Epidermal melanocyte (primary cell): ENCODE data around the gene MALRD1.

Experiments used
- DNase-seq: peaks from one replicate; pipeline ENCODE4 v3.0.0; 2011; ENCODE audit warnings: low spot score; ENCODE audit not compliant: insufficient read length

The MALRD1 gene

DNA sequence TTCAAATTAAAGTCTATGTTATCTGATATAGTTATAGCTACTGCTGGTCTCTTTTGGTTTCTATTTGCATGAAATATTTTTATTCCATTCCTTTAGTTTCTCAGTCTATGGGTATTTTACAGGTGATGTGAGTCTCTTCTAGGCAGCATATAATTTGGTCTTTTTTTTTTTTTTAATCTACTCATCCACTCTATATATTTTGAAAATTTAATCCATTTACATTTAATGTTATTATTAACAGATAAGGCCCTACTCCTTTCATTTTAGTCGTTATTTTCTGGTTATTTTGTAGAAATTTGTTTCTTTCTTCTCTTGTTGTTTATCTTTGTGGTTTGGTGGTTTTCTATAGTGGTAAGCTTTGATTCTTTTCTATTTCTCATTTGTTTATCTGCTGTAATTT is 58.8 kb downstream of the MALRD1 start:
- DNase-seq: no peak

DNA sequence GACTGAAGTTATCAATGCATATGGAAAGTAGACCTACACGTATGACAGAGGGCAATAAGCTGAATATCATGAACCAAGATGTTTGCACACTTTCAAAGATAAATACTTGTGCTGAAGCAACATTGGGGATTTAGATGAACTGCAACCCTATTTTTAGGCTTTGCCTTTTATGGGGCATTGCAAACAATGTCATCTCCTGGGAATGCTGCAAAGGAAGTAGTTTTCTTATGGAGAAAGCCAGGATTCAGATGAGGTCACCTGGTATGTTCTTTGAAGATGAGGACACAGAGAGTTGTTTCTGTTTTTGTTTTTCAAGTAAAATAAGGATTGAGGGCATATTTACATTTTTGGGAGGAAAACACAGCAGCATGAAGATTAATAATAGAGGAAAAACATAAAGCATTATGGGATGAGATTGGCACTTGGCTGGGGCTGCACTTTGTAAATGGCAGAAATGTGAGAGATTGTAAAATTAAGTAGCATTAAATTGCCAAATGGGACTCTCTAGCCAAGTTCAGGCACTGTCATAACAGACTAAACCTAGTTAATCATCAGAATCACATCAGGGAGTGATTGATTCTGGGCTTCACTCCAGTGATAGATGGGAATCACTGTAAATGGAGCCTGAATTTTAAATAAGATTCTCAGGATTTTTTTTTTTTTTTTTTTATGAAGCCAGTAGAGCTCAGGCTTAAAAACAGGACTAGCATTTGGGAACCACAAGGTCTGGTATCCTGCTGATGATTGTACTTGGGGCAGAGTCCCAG is 63.1 kb downstream of the MALRD1 start:
- no peak for DNase-seq

GRCh38 chr10:19117438-19117837 is 68.8 kb downstream of the MALRD1 start:
- no peak for DNase-seq

DNA sequence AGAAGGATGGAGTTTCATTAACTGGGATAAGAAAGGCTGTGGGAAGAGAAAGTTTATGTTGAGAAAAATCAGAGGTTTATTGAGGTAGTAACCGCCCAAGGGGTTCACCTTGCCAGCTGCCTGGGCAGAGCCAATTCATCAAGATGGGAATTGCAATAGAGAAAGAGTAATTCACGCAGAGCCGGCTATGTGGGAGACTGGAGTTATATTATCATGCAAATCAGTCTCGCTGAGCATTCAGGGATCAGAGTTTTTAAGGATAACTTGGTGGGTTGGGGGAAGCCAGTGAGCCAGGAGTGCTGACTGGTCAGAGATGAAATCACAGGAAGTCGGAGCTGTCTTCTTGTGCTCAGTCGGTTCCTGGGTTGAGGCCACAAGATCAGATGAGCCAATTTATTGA is 70.6 kb downstream of the MALRD1 start:
- DNase-seq: no peak

DNA sequence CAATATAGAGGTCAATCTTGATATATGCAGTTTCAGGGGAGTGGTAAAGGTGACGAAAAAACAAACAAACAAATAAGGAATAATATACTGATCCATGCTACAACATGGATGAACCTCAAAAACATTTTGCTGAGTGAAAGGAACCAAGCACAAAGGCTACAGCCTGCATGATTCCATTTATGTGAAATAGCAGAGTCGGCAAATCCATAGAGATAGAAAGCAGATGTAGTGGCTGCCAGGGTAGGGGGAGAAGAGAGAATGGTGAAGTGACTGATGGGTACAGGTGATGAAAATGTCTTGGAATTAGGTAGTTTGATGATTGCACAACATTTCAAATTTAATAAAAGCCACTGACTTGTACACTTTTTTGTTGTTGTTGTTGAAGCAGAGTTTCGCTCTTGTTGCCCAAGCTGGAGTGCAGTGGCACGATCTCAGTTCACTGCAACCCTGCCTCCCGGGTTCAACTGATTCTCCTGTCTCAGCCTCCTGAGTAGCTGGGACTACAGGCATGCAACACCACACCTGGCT is 71.8 kb downstream of the MALRD1 start:
- no peak for DNase-seq

GRCh38 chr10:19133992-19134391 is 85.4 kb downstream of the MALRD1 start:
- no peak for DNase-seq

GRCh38 chr10:19142967-19143366 is 94.4 kb downstream of the MALRD1 start:
- DNase-seq: no peak

DNA sequence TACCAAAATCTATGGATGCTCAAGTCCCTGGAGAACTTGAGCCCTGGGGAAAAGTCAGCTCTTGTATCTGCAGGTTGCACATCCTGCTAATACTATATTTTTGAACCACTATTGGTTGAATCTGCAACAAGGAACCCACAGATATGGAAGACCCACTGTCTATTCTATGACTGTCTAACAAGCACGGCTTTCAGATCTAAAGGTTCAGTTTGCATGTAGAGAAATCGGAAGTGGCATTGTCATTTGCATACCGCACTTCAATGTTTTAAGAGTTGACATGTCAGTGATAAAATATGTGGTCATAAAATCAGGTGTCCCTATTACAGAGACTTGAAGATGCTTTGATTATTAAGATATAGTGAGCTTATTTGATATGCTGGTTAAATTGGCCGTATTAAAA is 95.6 kb downstream of the MALRD1 start:
- DNase-seq: no peak

- no peak for DNase-seq
Measured at GRCh38 chr10:19154375-19154774, 105.8 kb downstream of the MALRD1 start.

DNA sequence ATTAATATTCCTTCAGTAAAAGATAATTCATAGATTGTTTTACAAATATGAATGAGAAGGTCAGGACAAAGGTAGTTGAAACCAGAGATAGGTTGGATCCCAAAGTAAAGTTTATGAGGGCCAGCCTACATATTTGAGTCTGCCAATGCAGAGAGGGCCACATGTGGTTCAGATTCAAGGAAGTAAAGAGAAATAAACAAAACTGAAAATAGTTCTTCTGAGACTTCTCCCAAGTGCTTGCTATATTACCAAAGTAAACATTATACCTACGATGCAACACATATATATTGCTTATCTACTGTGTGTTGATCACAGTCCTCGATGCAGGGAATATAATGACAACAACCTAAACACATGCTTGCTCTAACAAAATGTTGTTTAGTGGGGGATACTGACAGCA is 109.8 kb downstream of the MALRD1 start:
- DNase-seq: no peak

DNA sequence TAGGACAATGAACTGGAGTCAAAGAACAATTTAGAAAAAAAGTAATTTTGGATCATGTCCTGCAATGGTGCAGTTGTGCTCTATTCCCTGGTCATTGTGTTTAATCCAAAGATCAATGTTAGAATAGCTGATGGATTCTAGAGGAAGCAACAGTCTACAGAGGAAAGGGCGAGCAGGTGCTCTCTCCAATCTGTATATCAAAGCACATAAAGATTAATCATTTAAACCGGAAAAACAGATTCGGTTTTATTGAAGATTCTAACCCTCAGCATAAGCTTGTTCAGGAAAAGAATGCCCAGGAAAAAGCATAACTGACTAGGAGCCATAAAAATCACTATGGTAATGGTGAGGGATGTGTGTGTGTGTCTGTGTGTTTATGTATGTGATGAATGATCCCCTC is 110.3 kb downstream of the MALRD1 start:
- no peak for DNase-seq

GRCh38 chr10:19164461-19164860 is 115.9 kb downstream of the MALRD1 start:
- no peak for DNase-seq

- no peak for DNase-seq
Measured at GRCh38 chr10:19168584-19168983, 120.0 kb downstream of the MALRD1 start.

GRCh38 chr10:19169041-19169440 is 120.4 kb downstream of the MALRD1 start:
- DNase-seq: no peak

DNA sequence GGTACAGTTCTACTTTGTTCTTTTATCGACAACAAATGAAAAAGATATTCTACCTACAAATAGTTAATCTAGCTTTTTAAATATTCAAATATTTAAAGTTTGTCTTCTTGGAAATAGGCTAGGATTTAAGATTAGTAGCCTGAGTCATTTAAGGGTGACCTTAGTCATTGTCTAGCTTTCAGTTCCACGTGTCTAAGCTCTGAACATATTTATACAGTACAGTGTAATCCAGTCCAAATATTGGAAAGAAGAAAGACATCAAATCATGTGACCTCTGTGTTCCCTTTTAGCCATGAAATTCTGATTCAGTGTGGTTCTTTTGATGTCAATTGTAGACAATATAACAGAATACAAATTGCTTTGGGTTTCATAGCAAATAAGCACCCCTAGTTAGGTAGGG is 121.1 kb downstream of the MALRD1 start:
- DNase-seq: no peak

GRCh38 chr10:19178675-19179074 is 130.1 kb downstream of the MALRD1 start:
- DNase-seq: no peak

- DNase-seq: no peak
Measured at GRCh38 chr10:19184891-19185290, 136.3 kb downstream of the MALRD1 start.

GRCh38 chr10:19194866-19195265 is 146.3 kb downstream of the MALRD1 start:
- DNase-seq: no peak

DNA sequence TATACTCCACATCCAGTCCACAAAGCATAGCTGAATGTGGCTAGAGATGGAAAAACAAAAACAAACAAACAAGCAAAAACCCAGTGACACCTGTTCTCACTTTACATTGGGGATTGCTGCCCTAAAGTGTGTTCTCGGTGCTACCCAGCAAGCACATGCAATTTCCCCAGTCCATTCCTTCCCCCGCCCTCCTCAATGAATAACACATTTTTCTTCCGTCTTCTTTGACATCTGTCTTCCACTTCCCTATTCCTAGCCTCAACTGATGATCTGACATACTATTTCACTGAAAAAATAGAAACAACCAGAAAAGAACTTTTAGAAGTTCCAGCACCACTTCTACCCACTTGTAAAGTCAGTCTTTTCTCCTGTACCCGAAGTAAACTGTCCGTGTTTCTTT is 147.1 kb downstream of the MALRD1 start:
- no peak for DNase-seq

- no peak for DNase-seq
Measured at GRCh38 chr10:19200211-19200610, 151.6 kb downstream of the MALRD1 start.

- DNase-seq: no peak
Measured at GRCh38 chr10:19204246-19204917, 155.8 kb downstream of the MALRD1 start.

GRCh38 chr10:19209319-19209718 is 160.7 kb downstream of the MALRD1 start:
- no peak for DNase-seq

DNA sequence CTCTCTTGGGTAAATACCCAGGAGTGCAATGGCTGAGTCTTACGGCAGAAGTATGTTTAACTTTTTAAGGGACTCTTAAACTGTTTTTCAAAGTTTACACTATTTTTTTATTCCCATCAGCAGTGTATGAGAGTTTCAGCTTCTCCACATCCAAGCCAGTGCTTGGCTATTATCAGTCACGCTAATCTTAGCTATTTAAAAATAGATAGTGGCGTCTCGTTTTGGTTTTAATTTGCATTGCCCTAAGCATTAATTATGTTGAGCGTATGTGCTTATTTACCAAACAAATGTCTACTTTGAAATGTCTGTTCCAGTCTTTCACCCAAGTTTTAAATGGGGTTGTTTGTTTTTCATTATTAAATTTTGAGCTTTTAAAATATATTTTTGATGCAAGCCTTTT is 164.0 kb downstream of the MALRD1 start:
- no peak for DNase-seq
